Stimulated activated CD4-positive, alpha-beta T cell treated with anti-CD3 and anti-CD28 coated beads, TNF-alpha, amount 100 ng/mL, for 1 hour (primary cell): ENCODE measurements around the gene ANKRD18A.
A peak's percentile ranks its signal among the peaks of the same experiment; 100 is the strongest.
"Not testable (repeated sequence)": the region's sequence is repeated elsewhere in the genome, so short reads cannot be mapped to it uniquely, and the experiment has no call there.

ENCODE experiments used
- DNase-seq, 3 donors: peaks; one replicate each; pipeline ENCODE4 v3.0.0-alpha.2; 2020; ENCODE audit warnings: low read depth in 3 of 3, low spot score in 1 of 3

The ANKRD18A gene

DNA sequence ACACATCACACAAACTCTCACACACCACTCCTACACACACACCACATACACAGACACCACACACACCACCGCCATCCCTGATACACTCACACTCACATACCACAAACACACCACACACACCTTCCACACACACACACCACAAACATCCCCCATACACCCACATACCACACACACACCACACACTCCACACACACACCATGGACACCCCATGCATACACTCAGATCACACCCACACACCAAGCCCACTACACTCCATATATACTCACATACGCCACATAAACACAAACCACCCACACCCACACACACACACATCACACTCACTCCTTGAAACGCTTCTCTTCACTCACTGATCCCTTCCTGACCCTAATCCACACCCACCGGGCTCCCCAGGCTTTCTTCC lies 9.1 kb upstream of the ANKRD18A start:
- DNase-seq, result no peak

DNA sequence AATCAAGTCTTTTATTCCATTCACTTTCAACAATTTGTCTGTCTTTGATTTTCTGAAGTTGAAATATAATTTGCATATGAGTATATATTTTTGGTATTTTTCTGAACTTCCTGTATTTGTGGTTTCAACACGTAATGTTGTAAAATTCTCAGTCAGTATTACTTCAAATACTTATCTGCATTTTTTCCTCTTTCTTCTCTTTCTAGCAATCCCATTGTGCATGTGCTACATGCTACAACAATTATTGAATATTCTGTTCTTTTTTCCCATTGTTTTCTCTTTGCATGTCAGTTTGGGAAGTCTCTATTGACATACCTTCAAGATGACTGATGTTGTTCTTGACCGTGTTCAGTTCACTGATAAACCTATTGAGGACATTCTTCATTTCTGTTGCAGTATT lies 5.6 kb upstream of the ANKRD18A start:
- no peak for DNase-seq

DNA sequence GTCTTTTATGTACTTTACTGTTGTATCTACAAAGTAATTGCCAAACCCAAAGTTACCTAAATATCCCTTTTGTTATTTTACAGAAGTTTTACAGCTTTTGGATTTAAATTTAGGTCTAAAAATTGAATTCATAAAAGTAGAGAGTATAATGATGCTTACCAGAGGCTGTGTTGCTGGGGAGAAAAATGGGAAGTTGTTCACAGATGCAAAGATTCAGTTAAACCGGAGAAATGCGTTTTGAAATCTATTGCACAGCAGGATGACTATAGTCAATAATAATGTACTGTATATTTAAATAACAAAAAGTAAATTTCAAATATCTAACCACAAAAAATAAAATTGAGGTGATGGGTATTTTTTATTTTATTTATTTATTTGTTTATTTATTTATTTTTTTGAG lies 2.6 kb upstream of the ANKRD18A start:
- DNase-seq, result no peak

DNA sequence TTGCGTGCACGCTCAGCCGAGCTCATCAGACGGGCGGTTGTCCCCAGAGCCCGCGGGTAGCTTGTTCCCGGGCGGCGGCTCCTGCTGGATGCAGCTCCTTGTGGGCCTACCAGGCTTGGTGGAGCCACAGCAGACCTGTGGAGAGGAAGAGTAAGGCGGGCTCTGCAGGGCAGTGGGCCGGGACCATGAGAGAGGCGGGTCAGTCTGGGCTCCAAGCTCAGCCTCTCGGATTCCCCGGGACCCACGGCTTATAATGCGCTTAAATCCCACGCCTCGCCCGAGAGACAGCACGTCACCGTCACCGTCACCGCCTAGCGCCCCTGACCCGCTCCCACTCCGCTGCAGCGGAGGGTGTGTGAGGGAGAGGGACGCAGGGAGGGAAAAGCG lies 1.9 kb upstream of the ANKRD18A start:
- peak in 1 of 3 donors; percentile 3 for DNase-seq

DNA sequence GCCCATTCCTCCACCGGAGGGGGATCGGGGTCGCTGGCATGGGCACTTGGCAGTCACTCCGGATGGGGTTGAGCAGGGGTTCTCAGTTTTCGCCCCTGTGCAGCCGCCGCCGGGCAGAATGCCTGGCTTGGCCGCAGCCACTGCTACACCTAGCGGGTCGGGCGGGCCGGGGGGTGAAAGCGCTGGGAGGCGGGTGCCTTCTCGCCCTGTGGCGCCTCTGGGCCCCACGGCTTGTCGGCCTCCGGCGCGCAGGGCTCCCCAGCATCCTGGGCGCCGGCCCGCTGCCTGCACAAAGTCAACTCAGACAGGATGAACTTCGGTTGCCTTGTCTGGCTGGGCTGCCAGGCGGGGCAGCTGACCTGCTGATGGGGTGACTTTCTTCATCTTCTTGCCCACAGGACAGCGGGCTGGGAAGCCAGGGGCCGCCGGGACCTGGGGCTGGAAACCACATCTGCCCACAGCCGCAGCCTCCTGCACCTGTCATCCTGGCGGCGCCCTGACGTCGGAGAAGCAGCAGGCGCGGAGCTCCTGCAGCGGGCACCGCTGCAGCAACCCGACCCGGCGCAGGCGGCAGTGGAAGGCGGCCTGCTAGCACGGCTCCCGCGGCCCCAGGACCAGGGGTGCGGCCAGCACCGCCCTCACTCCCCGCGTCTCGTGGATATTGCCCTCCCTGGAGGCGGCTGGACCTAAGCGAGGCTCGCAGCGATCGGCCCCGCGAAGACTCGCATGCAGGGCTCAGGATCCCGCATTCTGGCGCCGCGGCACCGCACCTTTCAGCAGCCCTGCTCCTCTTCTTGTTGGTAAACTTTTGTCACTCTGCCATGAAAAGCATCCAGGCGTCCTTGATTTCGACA lies 1.3 kb upstream of the ANKRD18A start:
- DNase-seq, result peak in 2 of 3 donors; percentile 13 to 35

DNA sequence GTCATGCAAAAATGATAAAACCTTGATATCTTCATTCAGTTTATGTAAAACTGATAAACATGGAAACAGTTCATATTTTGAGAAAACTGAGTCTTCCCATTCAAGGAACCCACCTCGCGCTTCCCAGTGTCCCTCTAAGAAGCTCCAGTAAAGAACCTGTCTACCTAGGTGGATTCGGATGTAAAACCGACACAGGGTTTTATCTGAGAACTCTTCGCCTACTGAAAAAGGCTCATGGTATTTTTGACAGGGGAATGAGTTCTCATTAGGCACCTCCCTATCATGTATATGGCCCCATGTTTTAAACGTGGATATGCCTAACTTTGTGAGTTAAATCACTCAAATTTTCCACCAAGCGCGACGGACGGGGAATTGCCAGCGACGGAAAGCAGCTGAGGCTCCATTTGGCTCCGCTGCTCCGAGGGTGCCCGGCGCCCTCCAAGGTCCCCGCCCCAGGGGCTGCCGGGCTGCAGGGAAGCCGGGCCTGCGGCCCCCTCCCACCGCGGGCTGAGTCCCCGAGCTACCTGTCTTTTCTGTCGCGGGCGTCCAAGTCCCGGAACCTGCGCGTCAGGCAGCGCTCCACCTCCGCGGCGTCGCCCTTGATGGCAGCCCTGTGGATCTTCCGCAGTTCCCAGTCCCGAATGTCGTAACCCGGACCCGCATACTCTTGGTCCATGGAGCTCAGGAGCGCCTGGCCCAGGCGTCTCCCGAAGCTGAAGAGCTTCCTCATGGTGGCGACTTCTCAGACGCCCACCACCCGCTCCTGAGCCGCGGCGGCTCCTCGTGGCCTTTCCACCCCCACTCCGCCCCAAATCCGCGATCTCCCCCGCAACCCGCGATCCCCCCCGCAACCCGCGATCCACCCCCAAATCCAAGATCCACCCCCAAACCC lies 594 bp downstream of the ANKRD18A start:
- DNase-seq, result no peak

DNA sequence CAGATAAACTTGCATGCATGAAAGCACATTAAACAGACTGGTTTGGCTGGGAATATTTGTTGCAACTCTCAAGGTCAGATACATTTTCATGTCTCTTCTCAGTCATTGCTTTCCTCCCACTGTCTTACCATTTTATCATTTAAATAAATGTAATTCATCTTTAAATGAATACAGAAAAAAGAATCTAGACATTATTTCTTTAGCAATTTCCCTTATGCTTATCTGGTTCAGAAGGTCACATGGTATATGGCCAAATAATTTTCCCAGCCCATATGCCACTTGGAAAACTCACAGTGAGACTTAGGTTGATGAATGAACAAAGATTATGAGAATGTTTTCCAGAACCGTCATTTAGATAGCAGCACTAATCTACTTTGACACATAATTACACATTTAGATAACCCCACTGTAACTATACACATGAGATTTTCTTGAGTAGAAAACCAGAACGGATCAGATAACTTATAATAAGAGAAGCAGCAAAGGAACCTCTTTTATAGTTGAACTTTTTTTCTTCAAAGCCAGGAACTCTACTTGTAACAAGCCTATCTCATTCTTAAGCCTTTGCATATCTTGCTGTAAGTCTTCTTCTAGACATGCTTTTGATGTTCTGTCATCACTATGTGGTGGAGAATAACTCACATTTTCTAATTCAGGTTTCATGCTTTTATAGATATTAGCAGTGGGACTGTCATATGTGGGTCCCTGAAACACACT lies 22.2 kb downstream of the ANKRD18A start:
- not testable (repeated sequence) for DNase-seq

DNA sequence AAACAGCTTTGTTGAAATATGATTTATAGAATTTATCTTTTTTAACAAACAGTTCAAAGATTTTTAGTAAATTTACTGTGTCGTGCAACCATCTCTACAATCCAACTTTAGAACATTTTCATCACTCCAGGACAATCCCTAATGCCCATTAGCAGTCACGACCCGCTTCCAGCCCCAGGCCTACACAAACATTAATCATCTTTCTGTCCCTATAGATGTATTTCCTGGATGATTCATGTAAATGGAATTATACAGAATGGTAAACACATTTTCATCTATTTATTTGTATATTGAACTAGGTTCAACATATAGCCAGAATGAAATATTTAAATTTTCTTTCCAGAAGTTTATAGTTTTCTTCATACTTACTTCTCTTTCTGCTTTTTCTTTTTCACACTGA lies 25.3 kb downstream of the ANKRD18A start:
- not testable (repeated sequence) for DNase-seq

DNA sequence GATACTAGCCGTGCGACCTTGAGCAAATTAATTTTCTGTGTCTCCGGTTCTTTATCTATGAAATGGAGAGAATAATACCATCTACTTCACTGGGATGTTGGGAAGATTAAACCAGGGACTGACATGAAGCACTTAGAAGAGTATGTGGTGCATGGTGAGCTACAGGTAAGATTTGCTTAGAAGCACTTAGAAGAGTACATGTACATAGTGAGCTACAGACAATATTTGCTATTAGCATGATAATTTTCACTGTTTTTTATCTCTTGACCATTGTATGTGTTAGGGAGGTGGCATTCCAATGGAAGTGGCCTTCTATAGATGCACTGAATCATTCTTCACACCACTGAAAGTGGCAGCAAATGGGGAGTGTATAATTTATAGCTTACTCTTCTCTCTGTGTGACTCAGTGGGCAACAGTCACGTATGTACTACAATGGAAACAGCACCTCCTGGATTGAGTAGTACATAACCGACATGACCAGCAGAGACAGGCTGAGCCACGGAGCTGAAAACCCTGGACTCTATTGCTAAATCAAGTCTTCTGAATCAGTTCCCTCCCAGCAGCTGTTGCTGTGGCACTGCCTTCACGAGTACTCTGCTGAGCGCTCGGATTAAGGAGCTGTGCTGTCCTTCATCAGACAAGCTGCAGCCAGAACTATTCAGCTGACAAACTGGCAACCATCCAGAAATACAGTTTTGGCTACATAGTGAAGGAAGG lies 28.9 kb downstream of the ANKRD18A start:
- not testable (repeated sequence) for DNase-seq

DNA sequence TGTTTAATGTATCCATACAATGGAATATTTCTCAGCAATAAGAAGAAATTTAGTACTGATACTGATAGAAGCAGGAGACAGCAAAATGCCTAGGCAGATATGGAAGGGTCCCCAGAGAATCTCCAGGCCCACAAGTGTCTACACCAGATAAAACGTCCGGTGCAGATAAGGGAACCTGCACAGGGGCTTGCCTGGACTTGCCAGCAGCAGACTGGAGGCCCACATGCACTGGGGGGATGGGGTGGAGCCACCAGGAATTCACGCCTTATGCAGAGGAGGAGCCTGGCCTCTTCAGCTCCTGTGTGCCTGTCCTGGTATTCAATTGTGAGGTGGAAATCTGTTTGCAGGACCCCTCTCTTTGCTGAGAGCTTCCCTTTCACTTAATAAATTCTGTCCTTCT lies 36.6 kb downstream of the ANKRD18A start:
- not testable (repeated sequence) for DNase-seq

DNA sequence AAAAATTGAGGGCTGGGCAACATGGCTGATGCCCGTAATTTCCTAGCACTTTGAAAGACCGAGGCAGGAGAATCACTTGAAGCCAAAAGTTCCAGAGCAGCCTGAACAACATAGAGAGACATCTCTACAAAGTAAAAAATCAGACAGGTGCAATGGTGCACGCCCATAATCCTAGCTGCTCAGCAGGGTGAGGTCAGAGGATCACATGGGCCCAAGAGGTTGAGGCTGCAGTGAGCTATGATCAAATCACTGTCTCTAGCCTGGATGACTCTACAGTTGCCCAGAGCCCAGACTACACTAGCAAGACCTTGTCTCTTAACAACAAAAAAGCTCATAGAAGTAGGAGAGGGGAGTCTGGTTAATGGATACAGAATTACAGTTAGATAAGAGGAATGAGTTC lies 40.3 kb downstream of the ANKRD18A start:
- not testable (repeated sequence) for DNase-seq

DNA sequence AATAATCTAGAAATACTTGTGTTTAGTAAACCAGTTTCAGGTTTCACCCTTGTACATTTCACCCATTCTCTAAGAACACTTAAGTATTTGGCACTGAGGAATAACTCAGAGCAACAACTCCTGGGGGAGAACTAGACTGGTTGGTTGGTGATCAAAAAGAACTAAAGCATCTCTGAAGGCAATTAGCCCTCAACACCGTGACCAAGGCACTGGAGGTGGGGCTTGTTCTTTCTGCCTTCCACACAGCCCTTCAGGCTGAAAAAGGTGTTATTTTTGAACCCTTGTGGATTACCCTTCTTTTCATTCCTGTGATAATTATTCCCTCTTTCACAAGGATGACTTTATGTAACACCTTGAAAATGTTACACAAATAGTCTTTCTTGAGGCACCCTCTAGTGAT lies 44.2 kb downstream of the ANKRD18A start:
- DNase-seq, result not testable (repeated sequence)

DNA sequence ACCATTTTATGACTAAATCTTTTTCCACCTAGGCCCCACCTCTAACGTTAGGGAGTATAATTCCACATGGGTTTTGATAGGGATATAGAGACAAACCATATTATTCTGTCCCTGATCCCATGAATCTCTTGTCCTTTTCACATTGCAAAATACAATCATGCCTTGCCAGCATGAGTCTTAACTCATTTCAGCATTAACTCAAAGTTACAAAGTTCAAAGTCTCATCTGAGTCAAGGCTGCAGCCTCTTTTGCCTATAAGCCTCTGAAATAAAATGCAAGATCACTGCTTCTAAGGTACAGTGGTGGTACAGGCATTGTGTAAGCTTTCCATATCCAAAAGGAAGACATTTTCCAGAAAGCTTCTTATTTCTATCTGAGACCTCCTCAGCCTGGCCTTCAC lies 54.3 kb downstream of the ANKRD18A start:
- not testable (repeated sequence) for DNase-seq

DNA sequence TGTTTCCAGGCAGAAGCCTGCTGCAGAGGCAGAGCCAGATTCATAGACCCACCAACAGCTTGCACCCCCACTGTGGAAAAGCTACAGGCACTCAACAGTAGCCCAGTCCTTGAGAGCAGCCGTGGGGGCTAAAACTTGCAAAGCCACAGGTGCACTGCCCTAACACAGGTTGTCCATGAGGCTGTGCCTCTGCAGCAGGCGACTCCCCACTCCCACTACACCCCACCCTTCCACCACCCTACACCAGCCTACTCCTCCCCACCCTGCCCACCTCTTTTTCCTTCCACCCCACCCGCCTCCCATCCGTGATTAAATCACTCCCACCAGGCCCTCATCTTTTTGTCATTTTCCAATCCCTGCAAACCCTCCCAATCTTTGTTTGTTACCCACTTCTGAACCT lies 55.2 kb downstream of the ANKRD18A start:
- DNase-seq, result not testable (repeated sequence)

DNA sequence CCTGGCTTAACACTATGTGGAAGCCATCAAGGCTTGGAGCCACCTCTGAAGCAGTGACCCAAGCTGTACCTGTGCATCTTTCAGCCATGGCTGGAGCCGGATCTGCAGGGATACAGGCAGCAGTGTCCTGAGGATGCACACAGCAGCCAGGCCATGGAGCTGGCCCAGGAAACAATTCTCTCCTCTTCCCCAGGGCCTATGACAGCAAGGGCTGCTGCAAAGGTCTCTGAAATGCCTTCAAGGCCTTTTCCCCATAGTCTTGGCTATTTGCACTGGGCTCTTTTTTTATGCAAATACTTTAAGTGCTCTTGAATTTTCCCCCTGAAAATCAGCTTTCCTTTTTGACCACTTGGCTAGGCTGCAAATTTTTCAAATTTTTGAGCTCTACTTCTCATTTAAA lies 56.5 kb downstream of the ANKRD18A start:
- not testable (repeated sequence) for DNase-seq

DNA sequence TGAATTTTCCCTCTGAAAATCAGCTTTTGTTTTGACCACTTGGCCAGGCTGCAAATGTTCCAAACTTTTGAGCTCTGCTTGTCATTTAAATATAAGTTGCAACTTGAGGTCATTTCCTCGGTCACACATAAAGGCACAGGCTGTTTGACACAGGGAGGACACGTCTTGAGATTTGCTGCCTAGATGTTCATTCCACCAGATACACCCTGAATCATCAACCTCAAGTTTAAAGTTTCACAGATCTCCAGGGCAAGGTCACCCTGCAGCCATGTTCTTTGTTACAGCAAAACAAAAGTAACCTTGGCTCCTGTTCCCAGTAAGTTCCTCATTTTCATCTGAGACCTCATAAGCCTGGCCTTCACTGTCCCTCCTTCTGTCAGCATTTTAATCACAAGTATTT lies 59.3 kb downstream of the ANKRD18A start:
- not testable (repeated sequence) for DNase-seq

DNA sequence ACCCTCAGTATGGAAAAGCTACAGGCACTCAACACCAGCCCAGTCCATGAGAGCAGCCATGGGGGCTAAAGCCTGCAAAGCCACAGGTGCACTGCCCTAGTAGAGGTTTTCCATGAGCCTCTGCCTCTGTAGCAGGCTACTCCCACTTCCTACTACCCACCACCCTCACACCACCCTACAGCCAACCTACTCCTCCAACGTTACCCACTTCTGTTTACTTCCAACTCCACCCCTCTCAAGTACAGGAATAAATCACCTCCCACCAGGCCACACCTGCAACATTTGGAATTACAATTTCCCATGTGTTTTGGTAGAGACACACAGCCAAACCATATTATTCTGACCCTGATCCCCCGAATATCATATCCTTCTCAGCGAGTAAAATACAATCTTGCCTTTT lies 61.2 kb downstream of the ANKRD18A start:
- DNase-seq, result not testable (repeated sequence)

DNA sequence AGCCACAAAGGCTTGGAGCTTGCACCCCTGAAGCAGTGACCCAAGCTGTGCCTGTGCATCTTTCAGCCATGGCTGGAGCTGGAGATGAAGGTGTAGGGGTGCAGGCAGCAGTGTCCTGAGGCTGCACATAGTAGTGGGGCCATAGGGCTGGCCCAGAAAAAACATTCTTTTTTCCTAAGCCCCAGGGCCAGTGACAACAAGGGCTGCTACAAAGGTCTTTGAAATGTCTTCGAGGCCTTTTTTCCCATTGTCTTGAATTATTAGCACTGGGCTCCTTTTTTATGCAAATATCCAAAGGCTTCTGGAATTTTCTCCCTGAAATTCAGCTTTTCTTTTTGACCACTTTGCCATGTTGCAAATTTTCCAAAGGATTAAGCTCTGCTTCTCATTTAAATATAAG lies 62.6 kb downstream of the ANKRD18A start:
- not testable (repeated sequence) for DNase-seq

DNA sequence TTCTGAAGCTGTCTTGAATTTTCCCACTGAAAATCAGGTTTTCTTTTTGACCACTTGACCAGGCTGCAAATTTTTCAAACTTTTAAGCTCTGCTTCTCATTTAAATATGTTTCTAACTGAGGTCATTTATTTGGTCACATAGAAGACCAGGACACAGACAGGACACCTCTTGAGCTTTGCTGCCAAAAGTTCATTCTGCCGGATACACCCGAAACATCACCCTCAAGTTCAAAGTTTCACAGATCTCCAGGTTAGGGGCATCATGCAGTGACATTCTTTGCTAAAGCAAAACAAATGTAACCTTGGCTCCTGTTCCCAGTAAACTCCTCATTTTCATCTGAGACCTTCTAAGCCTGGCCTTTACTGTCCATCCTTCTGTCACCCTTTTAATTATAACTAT lies 65.4 kb downstream of the ANKRD18A start:
- not testable (repeated sequence) for DNase-seq

DNA sequence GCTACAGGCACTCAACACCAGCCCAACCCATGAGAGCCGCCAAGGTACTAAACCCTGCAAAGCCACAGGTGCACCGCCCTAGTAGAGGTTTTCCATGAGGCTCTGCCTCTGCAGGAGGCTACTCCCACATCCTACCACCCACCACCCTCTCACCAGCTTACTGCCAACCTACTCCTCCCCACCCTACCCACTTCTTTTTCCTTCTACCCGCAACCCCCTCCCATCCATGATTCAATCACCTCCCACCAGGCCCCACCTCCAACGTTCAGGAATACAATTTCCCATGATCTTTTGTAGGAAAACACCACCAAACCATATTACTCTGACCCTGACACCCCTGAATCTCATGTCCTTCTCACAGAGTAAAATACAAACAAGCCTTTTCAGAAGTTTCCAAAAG lies 67.4 kb downstream of the ANKRD18A start:
- DNase-seq, result not testable (repeated sequence)
